D721Med (cell line): ENCODE measurements around the gene ST8SIA6.

ENCODE experiments used
- DNase-seq: peaks from one replicate; pipeline ENCODE4 v3.0.0; 2011; ENCODE audit warnings: low spot score; ENCODE audit not compliant: insufficient read length
- FAIRE-seq: peaks from 2 replicates; lab custom pipeline; 2011; peaks lifted over from hg19 to GRCh38; lab: Jason Lieb, UNC
- CTCF ChIP-seq: IDR thresholded peaks from 2 replicates; pipeline ENCODE4 v1.5.1; 2012; ENCODE audit warnings: mild to moderate bottlenecking, control low read depth; ENCODE audit not compliant: insufficient read depth; ENCODE audit errors: missing control alignments

ST8SIA6 gene

GRCh38 chr10:17457083-17457482 lies 2.7 kb upstream of the ST8SIA6 start:
- no peak for DNase-seq
- TF ChIP-seq CTCF: no peak
- no peak for FAIRE-seq

GRCh38 chr10:17456032-17456548 lies 1.7 kb upstream of the ST8SIA6 start:
- DNase-seq (no peak), FAIRE-seq (no peak)
- TF ChIP-seq CTCF: no peak

GRCh38 chr10:17455015-17455520 lies 673 bp upstream of the ST8SIA6 start:
- no peak for TF ChIP-seq CTCF
- DNase-seq (no peak), FAIRE-seq (no peak)

- no peak for TF ChIP-seq CTCF
- FAIRE-seq (no peak), DNase-seq (no peak)
Measured at GRCh38 chr10:17453373-17454091, 863 bp downstream of the ST8SIA6 start.

- FAIRE-seq: no peak
- TF ChIP-seq CTCF: no peak
- no peak for DNase-seq
Measured at GRCh38 chr10:17453035-17453372, 1.4 kb downstream of the ST8SIA6 start.

- DNase-seq: no peak
- no peak for TF ChIP-seq CTCF
Measured at GRCh38 chr10:17452060-17452841, 2.1 kb downstream of the ST8SIA6 start.

More at GRCh38 chr10:17452060-17452841, 2.1 kb downstream of the ST8SIA6 start:
- no peak for FAIRE-seq
